GM12872 (cell line): ENCODE measurements around the gene GAL3ST3.

Experiments used
- CTCF ChIP-seq: IDR thresholded peaks from 3 replicates; pipeline ENCODE4 v1.5.1; 2011; ENCODE audit warnings: low read depth, mild to moderate bottlenecking, low read length, moderate library complexity; ENCODE audit not compliant: insufficient read depth

Gene GAL3ST3

DNA sequence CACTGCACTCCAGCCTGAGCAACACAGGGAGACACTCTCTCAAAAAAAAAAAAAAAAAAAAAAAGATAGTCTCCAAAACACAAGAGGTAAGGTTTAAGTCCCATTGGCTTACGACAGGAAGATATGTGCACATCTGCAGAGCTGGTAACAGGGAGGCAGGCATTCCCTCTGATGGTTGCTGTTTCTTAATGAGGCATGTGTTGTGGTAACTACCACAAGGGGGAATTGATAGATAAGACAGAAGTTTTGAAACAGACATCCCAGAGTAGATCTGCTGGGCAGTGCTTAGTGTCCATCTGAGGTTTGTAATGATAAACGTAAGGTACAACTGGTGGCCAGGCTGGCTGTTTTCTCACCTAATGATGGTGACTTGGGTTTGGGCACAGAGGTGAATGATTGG lies 51.7 kb downstream of the GAL3ST3 start:
- TF ChIP-seq CTCF: no peak

DNA sequence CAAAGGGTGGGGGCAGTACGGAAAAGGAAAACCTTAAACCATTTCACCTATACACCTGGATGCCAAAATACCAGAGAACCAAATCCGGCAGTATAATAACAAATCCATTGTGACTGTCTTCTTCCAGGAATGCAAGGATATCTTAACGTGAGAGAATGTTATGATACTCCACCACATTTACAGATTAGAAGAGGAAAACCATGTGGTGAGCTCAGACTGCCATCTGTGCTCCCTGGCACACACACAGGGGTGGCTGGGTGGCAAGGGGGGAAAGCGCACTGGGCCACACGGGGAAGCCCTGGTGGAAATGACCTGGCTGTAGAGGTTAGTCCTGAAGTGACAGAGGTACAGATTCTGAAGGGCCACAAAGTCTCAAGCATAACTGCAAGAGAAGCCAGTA lies 56.9 kb downstream of the GAL3ST3 start:
- no peak for TF ChIP-seq CTCF
